ENCODE results near the gene TMEM245.

Gene TMEM245

DNA sequence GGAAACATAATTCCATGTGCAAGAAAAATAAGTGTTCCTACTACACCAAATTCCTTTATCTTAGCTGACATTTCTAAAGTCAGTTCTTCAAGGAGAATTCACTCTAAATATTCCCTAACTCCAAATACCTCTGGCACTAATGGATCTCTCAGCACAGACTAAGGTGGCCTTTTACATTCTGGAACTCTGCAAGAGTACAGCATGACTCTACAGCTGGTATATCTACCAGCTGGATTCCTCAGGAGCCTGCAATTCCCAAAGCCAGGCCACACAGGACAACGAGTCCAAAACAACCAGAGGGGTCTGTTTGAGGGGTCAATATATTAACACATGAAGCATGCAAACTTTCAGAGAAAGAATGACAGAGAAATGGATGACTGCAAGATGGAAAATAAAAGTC is 27.2 kb downstream of the TMEM245 start:
- Histone ChIP-seq H3K36me3 (ENCODE audit: control insufficient read depth in 1 of 2, insufficient read depth in 2 of 2, low read length in 2 of 2) (peaks cover 20 to 52% of the 10 kb centered on the region in 2 donors), H3K9ac (ENCODE audit: low read depth in 1 of 2, low read length in 2 of 2) (no peak overlapping the region), H3K4me3 (ENCODE audit: low read depth in 1 of 2, low read length in 2 of 2) (no peak overlapping the region), H3K27me3 (ENCODE audit: control insufficient read depth in 1 of 2, insufficient read depth in 2 of 2, low read length in 2 of 2) (no peaks in the 10 kb centered on the region), H3K27ac (ENCODE audit: low read depth, low read length) (no peak overlapping the region), H3K9me3 (ENCODE audit: control insufficient read depth in 1 of 2, low read length in 2 of 2) (no peaks in the 10 kb centered on the region), H3K4me1 (ENCODE audit: control insufficient read depth in 1 of 2, insufficient read depth in 2 of 2, low read length in 2 of 2) (no peaks in the 10 kb centered on the region)

DNA sequence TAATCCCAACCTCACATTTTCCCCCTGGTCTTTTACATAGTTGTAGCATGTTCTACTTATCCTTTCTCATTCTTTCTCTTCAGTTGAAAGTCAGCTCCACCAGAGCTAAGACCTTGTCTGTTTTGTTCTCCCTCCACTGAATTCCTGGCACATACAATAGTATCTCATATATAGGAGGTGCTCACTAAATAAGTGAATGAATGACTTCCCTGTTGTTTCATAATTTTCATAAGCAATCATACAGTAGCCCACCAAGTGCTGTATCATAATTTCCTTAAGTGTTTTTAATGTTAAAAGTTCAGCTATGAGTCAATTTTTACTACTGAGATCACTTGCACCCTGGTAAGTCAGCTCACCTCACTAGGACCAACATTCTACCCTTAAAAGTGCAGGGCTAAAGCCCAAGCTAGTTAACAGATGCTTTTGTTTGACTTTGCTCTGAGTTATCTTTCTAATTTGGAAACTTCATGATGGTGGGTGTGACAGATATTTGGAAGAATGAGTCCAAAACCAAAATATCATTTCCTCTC is 27.6 kb downstream of the TMEM245 start:
- Histone ChIP-seq H3K27me3 (ENCODE audit: control insufficient read depth in 1 of 2, insufficient read depth in 2 of 2, low read length in 2 of 2) (no peaks in the 10 kb centered on the region), H3K9me3 (ENCODE audit: control insufficient read depth in 1 of 2, low read length in 2 of 2) (no peaks in the 10 kb centered on the region), H3K9ac (ENCODE audit: low read depth in 1 of 2, low read length in 2 of 2) (no peak overlapping the region), H3K27ac (ENCODE audit: low read depth, low read length) (no peak overlapping the region), H3K4me1 (ENCODE audit: control insufficient read depth in 1 of 2, insufficient read depth in 2 of 2, low read length in 2 of 2) (no peaks in the 10 kb centered on the region), H3K36me3 (ENCODE audit: control insufficient read depth in 1 of 2, insufficient read depth in 2 of 2, low read length in 2 of 2) (peaks cover 21 to 57% of the 10 kb centered on the region in 2 donors), H3K4me3 (ENCODE audit: low read depth in 1 of 2, low read length in 2 of 2) (no peak overlapping the region)

DNA sequence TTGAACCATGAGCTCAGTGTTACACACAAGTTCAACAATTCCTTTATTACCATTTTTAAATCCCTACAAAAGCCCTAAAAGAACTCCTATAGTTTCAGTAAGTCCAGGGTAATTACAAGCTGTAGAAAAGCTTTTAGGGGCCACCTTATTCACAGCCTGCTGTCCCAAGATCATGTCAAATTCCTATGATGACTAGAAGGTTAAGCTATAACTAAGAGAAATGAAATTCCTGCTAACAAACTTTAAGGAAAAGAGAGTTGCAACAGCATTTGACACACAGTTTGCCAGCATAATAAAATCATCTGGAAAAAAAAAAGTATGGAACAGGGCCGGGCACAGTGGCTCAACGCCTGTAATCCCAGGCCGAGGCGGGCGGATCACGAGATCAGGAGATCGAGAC is 31.5 kb downstream of the TMEM245 start:
- Histone ChIP-seq H3K9me3 (ENCODE audit: control insufficient read depth in 1 of 2, low read length in 2 of 2) (no peaks in the 10 kb centered on the region), H3K4me1 (ENCODE audit: control insufficient read depth in 1 of 2, insufficient read depth in 2 of 2, low read length in 2 of 2) (no peaks in the 10 kb centered on the region), H3K9ac (ENCODE audit: low read depth in 1 of 2, low read length in 2 of 2) (no peak overlapping the region), H3K27me3 (ENCODE audit: control insufficient read depth in 1 of 2, insufficient read depth in 2 of 2, low read length in 2 of 2) (no peaks in the 10 kb centered on the region), H3K4me3 (ENCODE audit: low read depth in 1 of 2, low read length in 2 of 2) (no peak overlapping the region), H3K27ac (ENCODE audit: low read depth, low read length) (no peak overlapping the region), H3K36me3 (ENCODE audit: control insufficient read depth in 1 of 2, insufficient read depth in 2 of 2, low read length in 2 of 2) (peaks cover 28 to 62% of the 10 kb centered on the region in 2 donors)

DNA sequence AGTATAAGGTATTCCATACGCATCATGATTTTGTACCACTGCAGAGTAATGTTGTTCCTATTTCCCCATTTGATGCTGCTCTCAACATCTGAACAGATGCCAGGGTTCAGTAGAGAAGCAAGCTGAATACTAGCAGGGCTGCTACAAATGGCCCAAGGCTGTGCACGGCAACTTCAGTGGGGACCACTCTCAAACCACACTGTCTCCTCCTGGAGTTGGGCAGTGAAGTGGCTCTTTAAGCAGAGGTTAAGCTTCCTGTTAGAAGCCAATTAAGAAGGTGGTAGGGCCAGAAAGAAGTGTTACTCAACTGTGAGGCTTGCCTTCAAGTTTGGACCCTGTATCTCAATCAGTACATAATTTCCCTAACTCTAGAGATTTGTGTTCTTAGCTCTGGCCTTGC is 32.0 kb downstream of the TMEM245 start:
- no peaks in the 10 kb centered on the region for H3K9me3 ChIP-seq (ENCODE audit: control insufficient read depth in 1 of 2, low read length in 2 of 2)

GRCh38 chr9:109086221-109086620 is 33.5 kb downstream of the TMEM245 start:
- H3K27me3 ChIP-seq (ENCODE audit: control insufficient read depth in 1 of 2, insufficient read depth in 2 of 2, low read length in 2 of 2) = no peaks in the 10 kb centered on the region
- no peak overlapping the region for H3K9ac ChIP-seq (ENCODE audit: low read depth in 1 of 2, low read length in 2 of 2)
- peaks cover 23 to 50% of the 10 kb centered on the region in 2 donors for H3K36me3 ChIP-seq (ENCODE audit: control insufficient read depth in 1 of 2, insufficient read depth in 2 of 2, low read length in 2 of 2)
- no peak overlapping the region for H3K27ac ChIP-seq (ENCODE audit: low read depth, low read length)
- peaks cover 3 to 12% of the 10 kb centered on the region in 2 donors for H3K4me1 ChIP-seq (ENCODE audit: control insufficient read depth in 1 of 2, insufficient read depth in 2 of 2, low read length in 2 of 2)
- no peak overlapping the region for H3K4me3 ChIP-seq (ENCODE audit: low read depth in 1 of 2, low read length in 2 of 2)
- no peaks in the 10 kb centered on the region for H3K9me3 ChIP-seq (ENCODE audit: control insufficient read depth in 1 of 2, low read length in 2 of 2)

More for the DNA sequence above, 32.0 kb downstream of the TMEM245 start:
- Histone ChIP-seq H3K9ac (ENCODE audit: low read depth in 1 of 2, low read length in 2 of 2) (no peak overlapping the region), H3K4me3 (ENCODE audit: low read depth in 1 of 2, low read length in 2 of 2) (no peak overlapping the region), H3K4me1 (ENCODE audit: control insufficient read depth in 1 of 2, insufficient read depth in 2 of 2, low read length in 2 of 2) (no peaks in the 10 kb centered on the region), H3K27me3 (ENCODE audit: control insufficient read depth in 1 of 2, insufficient read depth in 2 of 2, low read length in 2 of 2) (no peaks in the 10 kb centered on the region), H3K36me3 (ENCODE audit: control insufficient read depth in 1 of 2, insufficient read depth in 2 of 2, low read length in 2 of 2) (peaks cover 26 to 58% of the 10 kb centered on the region in 2 donors), H3K27ac (ENCODE audit: low read depth, low read length) (no peak overlapping the region)

DNA sequence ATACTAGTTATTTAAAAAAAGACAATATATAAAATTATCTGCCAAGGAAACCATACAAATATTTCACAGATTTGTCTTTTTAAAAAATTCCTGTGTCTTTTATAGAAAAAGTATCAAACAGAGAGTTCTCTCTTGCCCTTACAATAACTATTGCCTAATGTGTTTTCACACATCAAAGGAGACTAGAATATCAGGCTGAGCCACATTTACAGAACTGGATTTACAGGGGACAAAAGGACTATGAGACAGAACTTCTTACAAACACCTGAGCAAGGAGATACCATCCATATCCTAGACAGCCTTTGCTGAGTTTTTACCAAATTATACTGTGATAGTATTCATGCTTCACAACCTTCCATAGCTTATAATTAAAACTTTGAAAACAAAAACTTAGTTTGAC is 34.2 kb downstream of the TMEM245 start:
- Histone ChIP-seq H3K27me3 (ENCODE audit: control insufficient read depth in 1 of 2, insufficient read depth in 2 of 2, low read length in 2 of 2) (no peaks in the 10 kb centered on the region), H3K9me3 (ENCODE audit: control insufficient read depth in 1 of 2, low read length in 2 of 2) (no peaks in the 10 kb centered on the region), H3K4me1 (ENCODE audit: control insufficient read depth in 1 of 2, insufficient read depth in 2 of 2, low read length in 2 of 2) (peaks cover 3 to 13% of the 10 kb centered on the region in 2 donors), H3K9ac (ENCODE audit: low read depth in 1 of 2, low read length in 2 of 2) (no peak overlapping the region), H3K27ac (ENCODE audit: low read depth, low read length) (no peak overlapping the region), H3K4me3 (ENCODE audit: low read depth in 1 of 2, low read length in 2 of 2) (no peak overlapping the region), H3K36me3 (ENCODE audit: control insufficient read depth in 1 of 2, insufficient read depth in 2 of 2, low read length in 2 of 2) (peaks cover 19 to 44% of the 10 kb centered on the region in 2 donors)

DNA sequence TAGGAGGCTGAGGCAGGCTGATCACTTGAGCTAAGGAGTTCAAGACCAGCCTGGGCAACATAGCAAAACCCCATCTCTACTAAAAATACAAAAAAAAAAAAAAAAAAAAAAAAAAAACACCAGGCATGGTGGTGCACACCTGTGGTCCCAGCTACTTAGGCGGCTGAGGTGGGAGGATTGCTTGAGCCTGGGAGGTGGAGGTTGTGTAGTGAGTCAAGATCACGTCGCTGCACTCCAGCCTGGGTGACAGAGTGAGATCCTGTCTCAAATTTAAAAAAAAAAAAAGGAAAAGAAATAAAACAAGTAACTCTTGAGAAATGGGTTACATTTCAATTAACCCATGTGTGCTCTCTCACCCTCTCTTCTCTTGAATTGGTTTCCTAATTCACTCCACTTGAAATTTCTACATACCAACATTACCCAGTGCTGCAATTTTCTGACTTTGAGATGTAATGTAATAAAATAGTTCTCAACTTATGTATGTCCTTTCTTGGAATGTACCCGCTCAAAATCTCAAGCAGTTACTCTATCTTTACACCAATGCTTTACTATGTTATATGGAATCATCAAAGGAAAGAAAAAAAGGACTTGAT is 35.8 kb downstream of the TMEM245 start:
- Histone ChIP-seq H3K27me3 (ENCODE audit: control insufficient read depth in 1 of 2, insufficient read depth in 2 of 2, low read length in 2 of 2) (no peaks in the 10 kb centered on the region), H3K27ac (ENCODE audit: low read depth, low read length) (no peak overlapping the region), H3K9ac (ENCODE audit: low read depth in 1 of 2, low read length in 2 of 2) (no peak overlapping the region), H3K36me3 (ENCODE audit: control insufficient read depth in 1 of 2, insufficient read depth in 2 of 2, low read length in 2 of 2) (peaks cover 17 to 43% of the 10 kb centered on the region in 2 donors), H3K4me3 (ENCODE audit: low read depth in 1 of 2, low read length in 2 of 2) (no peak overlapping the region), H3K4me1 (ENCODE audit: control insufficient read depth in 1 of 2, insufficient read depth in 2 of 2, low read length in 2 of 2) (peaks cover 3 to 13% of the 10 kb centered on the region in 2 donors), H3K9me3 (ENCODE audit: control insufficient read depth in 1 of 2, low read length in 2 of 2) (no peaks in the 10 kb centered on the region)

DNA sequence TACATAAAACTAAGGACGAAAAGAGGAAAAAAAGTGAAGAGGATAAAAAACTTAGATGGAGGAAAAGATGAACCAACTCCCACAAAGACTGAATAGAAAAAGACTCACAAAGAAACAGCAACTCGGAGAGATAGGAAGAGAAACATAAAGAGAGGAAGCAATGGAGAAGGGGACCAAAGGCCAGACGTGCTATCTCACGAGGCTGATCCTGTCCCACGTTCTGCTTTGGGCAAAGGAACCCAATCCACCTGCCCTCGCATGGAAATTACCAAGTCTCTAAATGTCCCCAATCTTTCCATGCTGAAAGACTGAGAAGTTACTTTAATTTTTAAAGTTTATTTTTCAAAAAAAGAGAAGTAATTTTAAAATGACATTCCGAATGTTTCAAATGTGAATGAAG is 36.6 kb downstream of the TMEM245 start:
- peaks cover 23 to 44% of the 10 kb centered on the region in 2 donors for H3K36me3 ChIP-seq (ENCODE audit: control insufficient read depth in 1 of 2, insufficient read depth in 2 of 2, low read length in 2 of 2)
- H3K9me3 ChIP-seq (ENCODE audit: control insufficient read depth in 1 of 2, low read length in 2 of 2) = no peaks in the 10 kb centered on the region
- peaks cover 3 to 13% of the 10 kb centered on the region in 2 donors for H3K4me1 ChIP-seq (ENCODE audit: control insufficient read depth in 1 of 2, insufficient read depth in 2 of 2, low read length in 2 of 2)
- no peak overlapping the region for H3K27ac ChIP-seq (ENCODE audit: low read depth, low read length)
- H3K9ac ChIP-seq (ENCODE audit: low read depth in 1 of 2, low read length in 2 of 2) = no peak overlapping the region
- H3K27me3 ChIP-seq (ENCODE audit: control insufficient read depth in 1 of 2, insufficient read depth in 2 of 2, low read length in 2 of 2) = no peaks in the 10 kb centered on the region
- no peak overlapping the region for H3K4me3 ChIP-seq (ENCODE audit: low read depth in 1 of 2, low read length in 2 of 2)

DNA sequence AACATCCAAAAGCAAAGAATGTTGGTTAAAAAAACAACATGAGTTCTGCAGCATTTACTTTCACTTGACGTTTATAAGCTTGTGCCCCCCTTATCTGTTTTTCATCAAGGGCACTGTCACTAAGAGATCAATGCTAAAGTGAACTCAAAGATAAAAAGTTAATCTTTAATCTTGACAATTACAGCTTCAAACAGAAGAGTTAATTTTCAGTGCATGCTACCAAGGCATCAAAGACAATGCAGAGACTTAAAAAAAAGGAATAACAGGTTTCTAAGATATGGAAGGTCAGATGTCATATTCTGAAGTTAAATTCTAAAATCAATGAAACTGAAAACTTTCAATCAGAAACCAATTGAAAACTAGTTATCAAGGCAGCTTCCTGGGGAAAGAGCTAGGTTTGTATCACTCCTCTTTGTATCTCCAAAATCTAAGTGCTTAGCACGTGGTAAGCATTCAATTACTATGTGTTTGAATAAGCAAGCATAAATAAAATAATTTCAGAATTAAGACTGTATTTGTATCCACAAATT is 37.6 kb downstream of the TMEM245 start:
- peaks cover 17 to 38% of the 10 kb centered on the region in 2 donors for H3K36me3 ChIP-seq (ENCODE audit: control insufficient read depth in 1 of 2, insufficient read depth in 2 of 2, low read length in 2 of 2)
- no peaks in the 10 kb centered on the region for H3K9me3 ChIP-seq (ENCODE audit: control insufficient read depth in 1 of 2, low read length in 2 of 2)

GRCh38 chr9:109074236-109074889 is 45.4 kb downstream of the TMEM245 start:
- Histone ChIP-seq H3K36me3 (ENCODE audit: control insufficient read depth in 1 of 2, insufficient read depth in 2 of 2, low read length in 2 of 2) (peaks cover 19 to 45% of the 10 kb centered on the region in 2 donors), H3K27me3 (ENCODE audit: control insufficient read depth in 1 of 2, insufficient read depth in 2 of 2, low read length in 2 of 2) (no peaks in the 10 kb centered on the region), H3K9me3 (ENCODE audit: control insufficient read depth in 1 of 2, low read length in 2 of 2) (no peaks in the 10 kb centered on the region)

More for the DNA sequence above, 37.6 kb downstream of the TMEM245 start:
- Histone ChIP-seq H3K9ac (ENCODE audit: low read depth in 1 of 2, low read length in 2 of 2) (no peak overlapping the region), H3K27me3 (ENCODE audit: control insufficient read depth in 1 of 2, insufficient read depth in 2 of 2, low read length in 2 of 2) (no peaks in the 10 kb centered on the region), H3K4me1 (ENCODE audit: control insufficient read depth in 1 of 2, insufficient read depth in 2 of 2, low read length in 2 of 2) (peaks cover 3 to 13% of the 10 kb centered on the region in 2 donors), H3K4me3 (ENCODE audit: low read depth in 1 of 2, low read length in 2 of 2) (no peak overlapping the region), H3K27ac (ENCODE audit: low read depth, low read length) (no peak overlapping the region)

More at GRCh38 chr9:109074236-109074889, 45.4 kb downstream of the TMEM245 start:
- Histone ChIP-seq H3K9ac (ENCODE audit: low read depth in 1 of 2, low read length in 2 of 2) (no peak overlapping the region), H3K27ac (ENCODE audit: low read depth, low read length) (no peak overlapping the region), H3K4me1 (ENCODE audit: control insufficient read depth in 1 of 2, insufficient read depth in 2 of 2, low read length in 2 of 2) (peaks cover 11 to 12% of the 10 kb centered on the region in 2 donors), H3K4me3 (ENCODE audit: low read depth in 1 of 2, low read length in 2 of 2) (no peak overlapping the region)
